ENCODE measurements around the gene GOLGA6L7. TPM values are rescaled to one million over a fixed set of nuclear protein-coding genes. Genes with fewer than 3 reads are reported as not detected.
"Not testable (repeated sequence)": the region's sequence is repeated elsewhere in the genome, so short reads cannot be mapped to it uniquely, and the experiment has no call there.

GOLGA6L7 gene
- total RNA-seq, 1 experiment from 2014 or later = not detected

DNA sequence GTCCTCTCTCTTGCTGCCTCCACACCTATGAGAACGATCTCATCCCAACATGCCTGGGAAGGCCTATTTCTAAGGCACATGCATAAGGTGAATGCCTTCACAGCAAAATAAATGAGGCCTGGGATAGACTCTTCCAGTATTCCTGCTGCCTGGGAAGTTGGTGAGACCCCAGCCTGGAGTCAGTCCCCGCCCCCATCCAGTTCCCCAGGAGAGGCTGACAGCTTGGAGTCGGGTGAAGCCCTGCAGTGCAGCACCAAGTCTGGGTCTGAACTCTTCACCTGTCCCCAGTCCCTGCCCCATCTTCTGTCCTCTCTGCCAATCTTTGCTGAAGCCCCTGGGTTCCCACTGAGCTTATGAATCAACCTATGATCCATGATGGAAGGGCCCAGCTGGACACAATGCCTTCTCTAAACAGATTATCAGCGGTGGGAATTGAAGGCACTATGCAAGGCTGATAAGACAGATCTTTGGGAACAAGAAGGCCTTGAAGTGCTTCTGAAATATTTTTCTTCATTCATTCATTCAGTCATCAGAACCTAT is 27.1 kb upstream of the GOLGA6L7 start:
- Histone ChIP-seq H3K36me3 (replicated peaks; ENCODE audit: control insufficient read depth, insufficient read depth, low read length) (no peaks in the 10 kb centered on the region), H3K4me3 (ENCODE audit: insufficient read depth, low read depth, low read length) (no peak overlapping the region), H3K27me3 (ENCODE audit: control insufficient read depth, insufficient read depth, low read length) (peaks cover 2% of the 10 kb centered on the region)
- no peak for DNase-seq

DNA sequence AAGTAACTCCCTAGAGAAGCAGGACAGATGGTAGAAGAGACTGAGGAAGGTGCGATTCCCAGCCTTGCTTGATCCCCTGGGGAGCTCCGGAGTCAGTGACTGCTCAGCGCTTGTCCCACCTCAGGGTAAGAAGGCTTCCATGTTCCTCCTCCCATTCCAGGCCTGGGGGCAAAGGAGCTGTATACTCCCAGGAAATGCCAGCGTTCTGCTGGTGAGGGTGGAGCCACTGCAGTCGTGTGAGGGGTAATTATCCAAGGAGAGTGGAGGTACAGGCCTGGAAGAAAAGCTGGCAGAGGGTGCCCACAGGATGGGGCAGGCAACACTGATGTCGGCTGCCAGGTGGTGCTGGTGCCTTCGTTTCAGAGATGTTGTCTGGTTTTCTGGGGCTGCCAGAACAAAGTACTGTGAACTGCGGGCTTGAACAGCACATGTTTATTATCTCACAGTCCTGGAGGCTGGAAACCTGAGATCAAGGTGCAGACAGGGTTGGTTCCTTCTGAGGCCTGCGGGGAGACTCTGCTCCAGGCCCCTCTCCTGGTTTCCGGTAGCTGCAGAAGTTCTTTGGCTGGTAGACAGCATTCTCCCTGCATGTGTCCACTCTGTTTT is 25.2 kb upstream of the GOLGA6L7 start:
- no peaks in the 10 kb centered on the region for H3K36me3 ChIP-seq (replicated peaks; ENCODE audit: control insufficient read depth, insufficient read depth, low read length)
- no peak overlapping the region for H3K4me3 ChIP-seq (ENCODE audit: insufficient read depth, low read depth, low read length)
- no peak for DNase-seq
- peaks cover 2% of the 10 kb centered on the region for H3K27me3 ChIP-seq (ENCODE audit: control insufficient read depth, insufficient read depth, low read length)

DNA sequence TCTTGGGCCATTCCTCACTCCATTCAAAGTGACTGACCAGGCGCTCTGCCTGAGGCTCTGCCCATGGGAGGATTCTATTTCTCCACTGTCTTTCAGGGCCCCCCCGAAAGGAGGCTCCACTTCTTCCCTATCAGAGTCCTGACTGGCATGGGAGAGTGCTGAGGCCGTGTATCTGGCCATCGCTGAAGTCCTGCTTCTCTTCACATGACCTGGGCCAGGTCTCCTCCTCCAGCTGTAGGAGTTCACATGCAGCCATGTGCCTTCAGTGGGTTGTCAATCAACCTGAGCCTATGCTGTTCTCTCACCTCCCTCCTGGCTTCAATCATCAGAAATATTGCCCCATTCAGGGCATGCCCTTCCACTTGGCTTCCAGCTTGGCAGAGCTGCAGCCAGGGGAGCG is 24.6 kb upstream of the GOLGA6L7 start:
- H3K27me3 ChIP-seq (ENCODE audit: control insufficient read depth, insufficient read depth, low read length) = peaks cover 2% of the 10 kb centered on the region
- H3K4me3 ChIP-seq (ENCODE audit: insufficient read depth, low read depth, low read length) = no peak overlapping the region
- H3K36me3 ChIP-seq (replicated peaks; ENCODE audit: control insufficient read depth, insufficient read depth, low read length) = no peaks in the 10 kb centered on the region
- no peak for DNase-seq

DNA sequence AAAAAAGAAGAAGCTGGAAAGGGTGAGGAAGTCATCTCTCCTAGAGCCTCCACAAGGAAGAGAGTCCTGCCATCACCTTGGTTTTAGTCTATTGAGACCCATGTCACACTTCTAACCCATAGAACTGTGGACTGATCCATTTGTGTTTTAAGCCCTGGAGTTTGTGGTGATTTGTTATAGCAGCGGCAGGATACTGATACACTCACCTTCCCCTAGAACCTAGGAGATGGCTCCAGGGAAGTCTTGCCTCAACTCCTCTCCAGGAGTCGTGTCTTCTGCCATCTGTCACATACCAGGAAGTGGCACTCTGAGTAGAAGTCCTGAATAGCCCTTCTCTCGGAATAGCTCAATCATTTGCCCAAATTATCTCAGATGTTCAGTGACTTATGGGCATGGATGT is 22.7 kb upstream of the GOLGA6L7 start:
- DNase-seq = no peak
- H3K27me3 ChIP-seq (ENCODE audit: control insufficient read depth, insufficient read depth, low read length) = peaks cover 2% of the 10 kb centered on the region
- no peaks in the 10 kb centered on the region for H3K36me3 ChIP-seq (replicated peaks; ENCODE audit: control insufficient read depth, insufficient read depth, low read length)

DNA sequence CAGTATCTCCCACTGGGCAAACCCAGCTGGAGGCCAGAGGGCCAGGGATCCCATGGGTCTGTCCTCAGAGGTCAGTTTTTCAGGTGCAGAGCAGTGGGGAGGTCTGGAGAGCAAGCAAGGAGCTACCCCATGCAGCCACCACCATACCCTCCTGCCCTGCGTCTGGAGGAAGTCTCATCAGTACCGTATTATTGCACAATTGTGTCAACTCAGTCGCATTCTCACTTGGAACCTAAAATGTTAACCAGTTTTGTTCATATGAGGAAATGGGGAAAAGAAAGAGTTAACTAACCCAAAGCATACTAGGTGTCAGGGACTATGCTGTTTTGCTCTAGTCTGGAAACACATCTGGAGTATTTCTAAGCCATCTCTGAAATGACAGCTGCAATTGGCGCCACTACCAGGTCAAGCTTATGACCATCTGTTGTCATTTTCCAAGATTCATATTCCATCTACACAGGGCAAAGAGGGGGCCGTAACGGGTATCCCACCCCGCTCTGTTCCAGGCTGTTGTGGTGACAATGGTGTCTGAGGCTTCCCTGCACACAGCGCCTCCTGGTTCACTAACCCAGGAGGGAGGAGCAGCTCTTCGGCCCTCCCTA is 20.4 kb upstream of the GOLGA6L7 start:
- no peak overlapping the region for H3K4me3 ChIP-seq (ENCODE audit: insufficient read depth, low read depth, low read length)
- H3K27me3 ChIP-seq (ENCODE audit: control insufficient read depth, insufficient read depth, low read length) = no peaks in the 10 kb centered on the region
- no peak for DNase-seq
- no peaks in the 10 kb centered on the region for H3K36me3 ChIP-seq (replicated peaks; ENCODE audit: control insufficient read depth, insufficient read depth, low read length)

More for the DNA sequence above, 22.7 kb upstream of the GOLGA6L7 start:
- no peak overlapping the region for H3K4me3 ChIP-seq (ENCODE audit: insufficient read depth, low read depth, low read length)

DNA sequence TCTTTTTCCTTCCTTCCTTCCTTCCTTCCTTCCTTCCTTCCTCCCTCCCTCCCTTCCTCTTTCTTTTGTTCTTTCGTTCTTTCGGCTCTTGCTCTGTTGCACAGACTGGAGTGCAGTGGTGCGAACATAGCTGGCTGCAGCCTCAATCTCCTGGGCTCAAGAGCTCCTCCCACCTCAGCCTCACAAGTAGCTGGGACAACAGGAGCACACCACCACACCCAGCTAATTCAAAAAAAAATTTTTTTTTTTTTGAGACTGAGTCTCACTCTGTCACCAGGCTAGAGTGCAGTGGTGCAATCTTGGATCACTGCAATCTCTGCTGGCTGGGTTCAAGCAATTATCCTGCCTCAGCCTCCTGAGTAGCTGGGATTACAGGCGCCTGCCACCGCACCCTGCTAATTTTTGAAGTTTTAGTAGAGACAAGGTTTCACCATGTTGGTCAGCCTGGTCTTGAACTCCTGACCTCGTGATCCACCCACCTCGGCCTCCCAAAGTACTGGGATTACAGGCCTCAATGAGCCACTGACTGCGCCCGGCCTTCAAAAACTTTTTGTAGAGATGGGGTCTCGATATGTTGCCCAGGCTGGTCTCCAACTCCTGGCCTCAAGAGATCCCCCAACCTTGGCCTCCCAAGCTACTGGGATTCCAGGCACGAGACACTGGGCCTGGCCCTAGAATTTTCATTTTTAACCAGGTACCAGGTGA is 13.3 kb upstream of the GOLGA6L7 start:
- H3K36me3 ChIP-seq (replicated peaks; ENCODE audit: control insufficient read depth, insufficient read depth, low read length); DNase-seq; H3K27me3 ChIP-seq (ENCODE audit: control insufficient read depth, insufficient read depth, low read length); H3K4me3 ChIP-seq (ENCODE audit: insufficient read depth, low read depth, low read length): not testable (repeated sequence)

DNA sequence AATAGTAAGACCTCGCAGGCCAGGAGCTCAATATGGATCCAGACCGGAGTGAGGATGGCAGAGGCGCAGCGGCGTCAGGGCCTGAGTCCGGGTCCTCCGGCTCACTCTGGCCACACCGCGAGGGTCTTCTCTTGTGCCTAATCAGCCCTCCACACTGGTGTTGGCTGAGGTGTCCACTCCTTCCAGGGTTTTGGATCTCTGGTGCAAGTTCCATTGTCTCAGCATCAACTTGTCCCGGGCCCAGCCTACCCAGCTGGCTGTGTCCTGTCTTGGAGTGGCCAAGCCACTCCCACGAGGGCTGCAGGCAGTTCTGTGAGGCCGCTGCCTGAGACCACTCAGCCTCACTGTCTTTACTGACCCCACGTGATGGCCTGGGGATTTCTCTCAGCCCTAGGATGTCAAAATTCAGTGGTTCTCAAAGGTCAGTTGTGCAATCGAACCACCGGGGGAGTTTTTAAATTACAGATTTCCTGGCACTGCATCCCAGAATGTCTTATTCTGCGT is 12.6 kb upstream of the GOLGA6L7 start:
- Histone ChIP-seq H3K27me3 (ENCODE audit: control insufficient read depth, insufficient read depth, low read length) (no peaks in the 10 kb centered on the region), H3K4me3 (ENCODE audit: insufficient read depth, low read depth, low read length) (no peak overlapping the region), H3K36me3 (replicated peaks; ENCODE audit: control insufficient read depth, insufficient read depth, low read length) (no peaks in the 10 kb centered on the region)
- no peak for DNase-seq

DNA sequence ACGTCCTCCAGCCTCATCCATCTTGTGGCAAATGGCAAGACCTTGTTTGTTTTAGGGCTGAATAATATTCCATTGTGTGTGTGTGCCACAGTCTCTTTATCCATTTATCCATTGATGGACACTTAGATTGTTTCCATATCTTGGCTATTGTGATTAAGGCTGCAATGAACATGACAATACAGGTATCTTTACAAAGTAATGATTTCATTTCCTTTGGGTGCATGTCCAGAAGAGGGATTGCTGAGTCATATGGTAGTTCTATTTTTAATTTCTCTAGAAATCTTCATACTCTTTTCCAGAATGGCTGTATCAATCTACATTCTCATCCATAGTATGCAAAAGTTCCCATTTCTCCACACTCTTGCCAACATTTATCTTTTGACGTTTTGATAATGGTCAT is 6.1 kb upstream of the GOLGA6L7 start:
- not testable (repeated sequence) for H3K27me3 ChIP-seq (ENCODE audit: control insufficient read depth, insufficient read depth, low read length); DNase-seq; H3K36me3 ChIP-seq (replicated peaks; ENCODE audit: control insufficient read depth, insufficient read depth, low read length); H3K4me3 ChIP-seq (ENCODE audit: insufficient read depth, low read depth, low read length)

DNA sequence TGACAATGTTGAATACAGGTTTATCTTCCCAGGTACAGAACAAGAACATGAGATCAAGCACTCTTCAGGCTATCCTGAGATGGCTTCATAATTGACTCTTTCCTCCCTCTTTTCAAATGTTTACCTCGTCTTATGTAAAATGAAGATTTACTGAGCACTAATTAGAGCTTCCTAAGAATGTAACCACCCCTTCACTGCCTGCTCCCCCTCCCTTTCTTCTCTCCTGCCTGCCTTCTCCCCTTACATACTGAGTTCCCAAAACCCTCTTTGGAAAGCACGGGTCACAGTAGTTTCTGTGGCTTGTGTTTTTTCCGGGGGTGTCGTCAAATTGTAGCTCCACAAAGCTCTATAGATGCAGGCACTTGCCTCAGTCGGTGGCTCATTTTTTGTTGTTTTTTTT is 5.2 kb upstream of the GOLGA6L7 start:
- not testable (repeated sequence) for DNase-seq; H3K27me3 ChIP-seq (ENCODE audit: control insufficient read depth, insufficient read depth, low read length); H3K4me3 ChIP-seq (ENCODE audit: insufficient read depth, low read depth, low read length); H3K36me3 ChIP-seq (replicated peaks; ENCODE audit: control insufficient read depth, insufficient read depth, low read length)

DNA sequence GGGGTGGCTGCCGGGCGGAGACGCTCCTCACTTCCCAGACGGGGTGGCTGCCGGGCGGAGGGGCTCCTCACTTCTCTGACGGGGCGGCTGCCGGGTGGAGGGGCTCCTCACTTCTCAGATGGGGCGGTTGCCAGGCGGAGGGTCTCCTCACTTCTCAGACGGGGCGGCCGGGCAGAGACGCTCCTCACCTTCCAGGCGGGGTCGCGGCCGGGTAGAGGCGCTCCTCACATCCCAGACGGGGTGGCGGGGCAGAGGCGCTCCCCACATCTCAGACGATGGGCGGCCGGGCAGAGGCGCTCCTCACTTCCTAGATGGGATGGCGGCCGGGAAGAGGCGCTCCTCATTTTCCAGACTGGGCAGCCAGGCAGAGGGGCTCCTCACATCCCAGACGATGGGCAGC is 1.3 kb upstream of the GOLGA6L7 start:
- not testable (repeated sequence) for H3K27me3 ChIP-seq (ENCODE audit: control insufficient read depth, insufficient read depth, low read length); H3K36me3 ChIP-seq (replicated peaks; ENCODE audit: control insufficient read depth, insufficient read depth, low read length); H3K4me3 ChIP-seq (ENCODE audit: insufficient read depth, low read depth, low read length); DNase-seq

DNA sequence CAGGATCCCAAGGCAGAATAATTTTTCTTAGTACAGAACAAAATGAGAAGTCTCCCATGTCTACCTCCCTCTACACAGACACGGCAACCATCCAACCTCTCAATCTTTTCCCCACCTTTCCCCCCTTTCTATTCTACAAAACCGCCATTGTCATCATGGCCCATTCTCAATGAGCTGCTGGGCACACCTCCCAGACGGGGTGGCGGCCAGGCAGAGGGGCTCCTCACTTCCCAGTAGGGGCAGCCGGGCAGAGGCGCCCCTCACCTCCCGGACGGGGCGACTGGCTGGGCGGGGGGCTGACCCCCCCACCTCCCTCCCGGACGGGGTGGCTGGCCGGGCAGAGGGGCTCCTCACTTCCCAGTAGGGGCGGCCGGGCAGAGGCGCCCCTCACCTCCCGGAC is 827 bp upstream of the GOLGA6L7 start:
- not testable (repeated sequence) for H3K27me3 ChIP-seq (ENCODE audit: control insufficient read depth, insufficient read depth, low read length); H3K36me3 ChIP-seq (replicated peaks; ENCODE audit: control insufficient read depth, insufficient read depth, low read length); H3K4me3 ChIP-seq (ENCODE audit: insufficient read depth, low read depth, low read length); DNase-seq

DNA sequence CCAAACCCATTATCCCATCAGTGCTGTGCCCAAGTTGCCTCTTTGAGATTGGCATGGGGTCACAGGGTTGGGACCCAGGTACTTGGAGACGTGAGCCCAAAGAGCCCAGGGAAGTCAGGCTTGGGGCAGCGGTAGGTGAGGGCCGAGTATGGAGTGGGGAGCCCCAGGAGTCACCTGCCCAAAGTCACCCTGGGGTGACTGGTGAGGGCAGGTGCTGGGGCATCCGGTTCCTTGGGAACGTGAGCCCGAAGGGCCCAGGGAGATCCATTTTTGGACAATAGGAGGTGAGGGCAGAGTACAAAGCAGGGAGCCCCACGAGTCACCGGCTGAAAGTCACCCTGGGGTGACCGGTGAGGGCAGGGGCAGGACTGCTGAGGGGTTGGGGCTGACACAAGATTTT is 485 bp downstream of the GOLGA6L7 start:
- DNase-seq; H3K36me3 ChIP-seq (replicated peaks; ENCODE audit: control insufficient read depth, insufficient read depth, low read length); H3K27me3 ChIP-seq (ENCODE audit: control insufficient read depth, insufficient read depth, low read length); H3K4me3 ChIP-seq (ENCODE audit: insufficient read depth, low read depth, low read length): not testable (repeated sequence)

DNA sequence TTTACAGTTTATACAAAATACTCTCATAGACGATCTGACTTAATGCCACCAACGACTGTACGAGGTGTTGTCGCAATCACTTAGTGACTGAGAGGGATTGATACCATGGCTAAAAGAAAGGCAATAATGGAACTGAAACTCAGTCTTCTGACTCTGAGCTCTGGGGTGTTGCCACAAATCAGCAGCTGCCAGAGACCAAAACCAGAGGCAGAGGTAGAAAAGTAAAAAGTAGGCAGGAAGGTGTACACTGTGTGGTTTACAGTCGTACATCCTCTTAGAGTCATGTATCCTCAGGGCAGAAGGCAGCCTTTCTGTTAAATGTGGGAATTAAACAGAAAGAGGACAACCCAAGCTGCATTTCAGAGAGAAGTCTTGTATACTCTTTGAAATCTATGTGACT is 1.2 kb downstream of the GOLGA6L7 start:
- H3K27me3 ChIP-seq (ENCODE audit: control insufficient read depth, insufficient read depth, low read length); H3K36me3 ChIP-seq (replicated peaks; ENCODE audit: control insufficient read depth, insufficient read depth, low read length); H3K4me3 ChIP-seq (ENCODE audit: insufficient read depth, low read depth, low read length); DNase-seq: not testable (repeated sequence)

DNA sequence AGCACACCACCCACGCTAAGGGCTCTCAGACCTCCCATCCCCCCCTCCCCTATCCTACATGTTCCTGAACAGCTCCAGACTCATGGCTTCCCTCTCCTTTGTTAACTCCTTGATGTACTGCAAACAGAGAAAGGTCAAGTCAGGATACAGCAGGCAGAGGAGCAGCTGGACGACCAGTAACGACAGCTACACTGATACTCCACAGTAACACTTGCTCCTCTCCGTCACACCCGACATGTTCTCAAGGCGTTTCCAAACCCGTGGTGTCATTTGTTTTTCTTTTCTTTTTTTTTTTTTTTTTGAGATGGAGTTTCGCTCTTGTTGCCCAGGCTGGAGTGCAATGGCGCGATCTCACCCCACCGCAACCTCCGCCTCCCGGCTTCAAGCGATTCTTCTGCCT is 4.3 kb downstream of the GOLGA6L7 start:
- not testable (repeated sequence) for H3K36me3 ChIP-seq (replicated peaks; ENCODE audit: control insufficient read depth, insufficient read depth, low read length); H3K4me3 ChIP-seq (ENCODE audit: insufficient read depth, low read depth, low read length); H3K27me3 ChIP-seq (ENCODE audit: control insufficient read depth, insufficient read depth, low read length); DNase-seq

DNA sequence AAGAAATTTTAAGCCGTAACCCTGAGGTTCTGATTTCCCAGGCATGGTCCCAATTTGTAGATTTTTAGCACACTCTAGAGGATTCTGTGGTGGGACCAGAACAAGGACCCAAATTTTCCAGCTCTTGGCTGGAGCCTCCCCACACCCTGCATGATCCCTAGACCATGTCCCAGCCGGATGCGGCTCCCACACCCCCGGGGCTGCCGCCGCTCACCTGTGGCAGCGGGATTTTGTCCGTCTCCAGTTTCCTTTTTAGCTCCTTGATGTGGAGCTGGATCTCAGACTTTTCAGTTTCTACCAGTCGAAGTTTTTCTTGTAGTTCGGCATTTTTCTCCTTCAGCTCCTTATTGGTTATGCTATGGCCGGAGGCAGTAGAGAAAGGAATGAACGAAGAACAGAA is 4.9 kb downstream of the GOLGA6L7 start:
- not testable (repeated sequence) for H3K4me3 ChIP-seq (ENCODE audit: insufficient read depth, low read depth, low read length); H3K27me3 ChIP-seq (ENCODE audit: control insufficient read depth, insufficient read depth, low read length); H3K36me3 ChIP-seq (replicated peaks; ENCODE audit: control insufficient read depth, insufficient read depth, low read length); DNase-seq
